H1 (cell line): Measurements from ENCODE around the gene PRSS50. TPM values are rescaled to one million over a fixed set of nuclear protein-coding genes. Genes with fewer than 3 reads are reported as not detected.

ENCODE experiments used
- CTCF ChIA-PET: fragments of 300-600 bp; sonication (Branson Sonifier 250); formaldehyde crosslinking; loops from one replicate; lab custom pipeline; 2021; ENCODE audit not compliant: partially characterized antibody; lab: Charles Lee
- POLR2A ChIA-PET: fragments of 300-600 bp; sonication (Branson Sonifier 250); formaldehyde crosslinking; loops from one replicate; lab custom pipeline; 2021; ENCODE audit warnings: inconsistent platforms; ENCODE audit not compliant: partially characterized antibody; lab: Charles Lee
- DNase-seq, 2 experiments: peaks; one replicate each; pipeline versions ENCODE4 v3.0.0 to v3.0.0-alpha.2; 2010 to 2022; ENCODE audit warnings: low spot score in 2 of 2, low read depth in 1 of 2, mixed read lengths in 1 of 2
- FAIRE-seq: peaks from 2 replicates; lab custom pipeline; 2011; peaks lifted over from hg19 to GRCh38; lab: Jason Lieb, UNC
- H2AFZ ChIP-seq: 2 replicates; pipeline ENCODE4 v1.8.1; 2012; ENCODE audit warnings: low read length, inconsistent platforms
- H2AK5ac ChIP-seq: 2 replicates; pipeline ENCODE4 v1.6.1; 2013; ENCODE audit warnings: low read depth, low read length
- H2BK120ac ChIP-seq: replicated peaks from 2 replicates; pipeline ENCODE3; 2013; ENCODE audit warnings: low read depth, low read length, inconsistent platforms
- H2BK12ac ChIP-seq: 2 replicates; pipeline ENCODE4 v1.6.1; 2013; ENCODE audit warnings: low read depth, low read length
- H2BK15ac ChIP-seq: 2 replicates; pipeline ENCODE4 v1.6.1; 2013; ENCODE audit warnings: low read length
- H2BK20ac ChIP-seq: 2 replicates; pipeline ENCODE4 v1.6.1; 2013; ENCODE audit warnings: low read length
- H2BK5ac ChIP-seq: 2 replicates; pipeline ENCODE4 v1.6.1; 2013; ENCODE audit warnings: low read depth, low read length
- H3K14ac ChIP-seq: 2 replicates; pipeline ENCODE4 v1.6.1; 2013; ENCODE audit warnings: inconsistent platforms; ENCODE audit not compliant: insufficient read length
- H3K18ac ChIP-seq: 2 replicates; pipeline ENCODE4 v1.6.1; 2013; ENCODE audit warnings: low read length; ENCODE audit errors: extremely low read depth
- H3K23ac ChIP-seq: 2 replicates; pipeline ENCODE4 v1.6.1; 2013; ENCODE audit warnings: inconsistent platforms; ENCODE audit not compliant: insufficient read length
- H3K23me2 ChIP-seq: 2 replicates; pipeline ENCODE4 v1.6.1; 2013; ENCODE audit warnings: low read depth, low read length
- H3K27ac ChIP-seq: 2 replicates; pipeline ENCODE4 v1.6.1; 2011; ENCODE audit warnings: low read depth, low read length, inconsistent platforms
- H3K27me3 ChIP-seq, 4 experiments: replicated peaks in 1 of 4; 1 replicate in 1 of 4; 2 replicates in 3 of 4; pipeline versions ENCODE4 v1.6.1 to v1.8.1; 2011 to 2013; ENCODE audit warnings: low read length in 3 of 4, mild to moderate bottlenecking in 3 of 4, inconsistent platforms in 2 of 4, mixed read lengths in 2 of 4, moderate library complexity in 1 of 4; ENCODE audit not compliant: control insufficient read depth in 3 of 4, insufficient read depth in 3 of 4; ENCODE audit errors: extremely low read depth in 1 of 4
- H3K36me3 ChIP-seq, 4 experiments: 2 replicates each; pipeline versions ENCODE4 v1.6.1 to v1.8.1; 2011 to 2013; ENCODE audit warnings: mild to moderate bottlenecking in 4 of 4, low read length in 3 of 4, moderate library complexity in 2 of 4, control low read depth in 1 of 4, inconsistent platforms in 1 of 4; ENCODE audit not compliant: insufficient read depth in 4 of 4, control insufficient read depth in 2 of 4
- H3K4ac ChIP-seq: replicated peaks from 2 replicates; pipeline ENCODE3; 2013; ENCODE audit warnings: low read length, low read depth, mixed read lengths, inconsistent platforms; ENCODE audit not compliant: insufficient read length
- H3K4me1 ChIP-seq, 4 experiments: replicated peaks in 1 of 4; 1 replicate in 1 of 4; 2 replicates in 3 of 4; pipeline versions ENCODE4 v1.6.1 to v1.8.1; 2011 to 2013; ENCODE audit warnings: low read length in 3 of 4, inconsistent platforms in 2 of 4, mixed read lengths in 1 of 4; ENCODE audit not compliant: insufficient read depth in 4 of 4, control insufficient read depth in 3 of 4
- H3K4me2 ChIP-seq, 2 experiments: 2 replicates each; pipeline versions ENCODE4 v1.6.1 to v1.8.1; 2011 to 2013; ENCODE audit warnings: low read depth in 2 of 2, low read length in 2 of 2, control low read depth in 1 of 2, inconsistent platforms in 1 of 2, mild to moderate bottlenecking in 1 of 2; ENCODE audit not compliant: insufficient read depth in 1 of 2
- H3K4me3 ChIP-seq, 4 experiments: fragments of 200-600, 300-600 bp in 1 of 4; sonication (generic), shearing (Covaris generic), sonication (Bioruptor Twin) in 1 of 4; 2 replicates each; pipeline versions ENCODE4 v1.5.1 to v1.8.1; 2011 to 2016; ENCODE audit warnings: low read length in 4 of 4, low read depth in 3 of 4, control low read depth in 2 of 4, inconsistent platforms in 2 of 4, mild to moderate bottlenecking in 2 of 4, mixed read lengths in 1 of 4, moderate library complexity in 1 of 4; ENCODE audit not compliant: insufficient read depth in 2 of 4; ENCODE audit errors: extremely low read depth in 1 of 4
- H3K56ac ChIP-seq: replicated peaks from 2 replicates; pipeline ENCODE3; 2013; ENCODE audit warnings: low read depth, mild to moderate bottlenecking, mixed read lengths, low read length, inconsistent platforms; ENCODE audit not compliant: insufficient read length
- H3K79me1 ChIP-seq: 2 replicates; pipeline ENCODE4 v1.6.1; 2013; ENCODE audit warnings: low read depth, low read length, control low read depth
- H3K79me2 ChIP-seq, 2 experiments: 2 replicates each; pipeline versions ENCODE4 v1.6.1 to v1.8.1; 2012 to 2013; ENCODE audit warnings: low read length in 2 of 2, mild to moderate bottlenecking in 2 of 2, inconsistent platforms in 1 of 2; ENCODE audit not compliant: insufficient read depth in 2 of 2, control insufficient read depth in 1 of 2
- H3K9ac ChIP-seq, 4 experiments: replicated peaks in 1 of 4; 1 replicate in 1 of 4; 2 replicates in 3 of 4; pipeline versions ENCODE4 v1.6.1 to v1.8.1; 2011 to 2013; ENCODE audit warnings: low read depth in 3 of 4, low read length in 3 of 4, control low read depth in 2 of 4, mild to moderate bottlenecking in 2 of 4, moderate library complexity in 2 of 4, inconsistent platforms in 1 of 4; ENCODE audit errors: extremely low read depth in 1 of 4
- H3K9me3 ChIP-seq, 2 experiments: 2 replicates each; pipeline versions ENCODE4 v1.6.1 to v1.8.1; 2012 to 2013; ENCODE audit warnings: mild to moderate bottlenecking in 2 of 2, moderate library complexity in 2 of 2, control low read depth in 1 of 2, inconsistent platforms in 1 of 2, low read depth in 1 of 2, low read length in 1 of 2, mixed read lengths in 1 of 2; ENCODE audit not compliant: insufficient read depth in 2 of 2
- H4K20me1 ChIP-seq, 2 experiments: replicated peaks in 1 of 2; 2 replicates each; pipeline versions ENCODE3 to v1.8.1; 2011 to 2013; ENCODE audit warnings: inconsistent platforms in 2 of 2, low read length in 2 of 2, mild to moderate bottlenecking in 1 of 2; ENCODE audit not compliant: insufficient read depth in 2 of 2, control insufficient read depth in 1 of 2
- H4K5ac ChIP-seq: 2 replicates; pipeline ENCODE4 v1.6.1; 2013; ENCODE audit warnings: low read length, low read depth, mixed read lengths, inconsistent platforms; ENCODE audit not compliant: insufficient read length
- H4K8ac ChIP-seq: 2 replicates; pipeline ENCODE4 v1.8.0; 2013; ENCODE audit warnings: mild to moderate bottlenecking, moderate library complexity, low read length, inconsistent platforms; ENCODE audit not compliant: insufficient read depth; ENCODE audit errors: extremely low read depth
- H4K91ac ChIP-seq: replicated peaks from 2 replicates; pipeline ENCODE3; 2013; ENCODE audit warnings: low read length, mixed read lengths, inconsistent platforms; ENCODE audit not compliant: insufficient read length
- ATF3 ChIP-seq: IDR thresholded peaks from 2 replicates; pipeline ENCODE4 v1.6.1; 2011; ENCODE audit warnings: low read depth, mild to moderate bottlenecking, low read length; ENCODE audit not compliant: insufficient read depth
- HDAC2 ChIP-seq, 2 experiments: fragments of 300-600 bp in 1 of 2; sonication (generic) in 1 of 2; IDR thresholded peaks; 2 replicates each; pipeline ENCODE4 v1.6.1; 2011 to 2012; ENCODE audit warnings: low read depth in 2 of 2, low read length in 2 of 2, mild to moderate bottlenecking in 2 of 2, moderate library complexity in 2 of 2, borderline replicate concordance in 1 of 2, inconsistent platforms in 1 of 2
- JUN ChIP-seq: IDR thresholded peaks from 2 replicates; pipeline ENCODE4 v1.6.1; 2011; ENCODE audit warnings: low read depth, mild to moderate bottlenecking, improper control_type of control experiment, low read length
- WGBS, 2 experiments: shearing (Covaris generic) in 1 of 2; methylation state at CpG; one replicate each; pipeline versions ENCODE4 v1.1.6 to v1.1.7; 2013 to 2015; ENCODE audit warnings: low lambda C conversion rate in 2 of 2, mixed read lengths in 2 of 2, inconsistent platforms in 1 of 2, low coverage in 1 of 2, missing lambda C conversion rate in 1 of 2; ENCODE audit not compliant: insufficient replicate concordance in 2 of 2, insufficient coverage in 1 of 2, insufficient read length in 1 of 2; ENCODE audit errors: extremely low coverage in 1 of 2, missing lambda C conversion rate in 1 of 2; 5-methylcytosine and 5-hydroxymethylcytosine counted together
- polyA plus RNA-seq, 7 experiments: library from polyadenylated mRNA; depleted of rRNA in 3 of 7; stranded (reverse) in 5 of 7; unstranded in 2 of 7; fragments of >200 nt in 5 of 7; fragments of 200-250 nt in 2 of 7; gene quantifications; 1 replicate in 5 of 7; 2 replicates in 1 of 7; 4 replicates in 1 of 7; pipeline versions ENCODE4 v1.2.1 to v1.2.3, GENCODE V29; 2011 to 2013; ENCODE audit warnings: missing spikeins in 2 of 7, mixed read lengths in 2 of 7
- total RNA-seq: library from RNA; stranded (reverse); fragmentation: NEBNext Ultra II Directional; extraction: Animal tissue kit (Norgen Biotek cat#: 25700); gene quantifications from 2 replicates; pipeline ENCODE4 v1.2.1, GENCODE V29; 2021

The PRSS50 gene
- total and polyA plus RNA-seq, 2 of the 8 experiments (the other 6 are each of a cell fraction or from before 2014, with no cell fraction given), result 0.47 to 0.71 TPM

- H3K79me2 ChIP-seq, result no peaks in the 10 kb centered on the region
- DNase-seq, result no peak
- H3K27me3 ChIP-seq, result no peaks in the 10 kb centered on the region; a peak in 2 of 7 replicates
- no peak overlapping the region; the same call in 1 of the 2 replicates for H4K8ac ChIP-seq
- no peak overlapping the region; a peak in 1 of 7 replicates for H3K9ac ChIP-seq
- H3K4me3 ChIP-seq, result no peak overlapping the region
- H3K56ac ChIP-seq, result no peak overlapping the region
- H3K9me3 ChIP-seq, result no peaks in the 10 kb centered on the region; a peak in 1 of 4 replicates
- no peak overlapping the region for H3K14ac ChIP-seq
- no peaks in the 10 kb centered on the region; a peak in 1 of 8 replicates for H3K36me3 ChIP-seq
- no peak overlapping the region for H2AK5ac ChIP-seq
- no peak overlapping the region for H3K18ac ChIP-seq
- no peak overlapping the region for H3K4me2 ChIP-seq
- H3K23ac ChIP-seq, result no peak overlapping the region
- H3K4ac ChIP-seq, result no peak overlapping the region
- H2BK20ac ChIP-seq, result no peak overlapping the region
- TF ChIP-seq HDAC2 (IDR thresholded peaks at IDR 0.05; ENCODE audit: borderline replicate concordance in 1 of 2, low read depth in 2 of 2, low read length in 2 of 2) (no peak), JUN (no peak), ATF3 (no peak)
- no peak overlapping the region for H3K27ac ChIP-seq
- no peak overlapping the region for H4K5ac ChIP-seq
- no peak overlapping the region for H2AFZ ChIP-seq
- CTCF ChIA-PET, result interaction anchor here (0.6 to 6.3 kb wide), 10 partner anchors 8 to 265 kb away, joined by 3 to 22 read pairs (median 6); partner anchors contain the start of genes ALS2CL and TMIE
- H2BK15ac ChIP-seq, result no peak overlapping the region
- H2BK5ac ChIP-seq, result no peak overlapping the region; the same call in 1 of the 2 replicates
- POLR2A ChIA-PET, result interaction anchor here (0.5 kb wide), 1 partner anchor 51 kb away, joined by 3 read pairs; no protein-coding TSS in a partner anchor
- peaks cover 0 to 3% of the 10 kb centered on the region in 2 experiments for H4K20me1 ChIP-seq
- H2BK120ac ChIP-seq, result no peak overlapping the region
- H2BK12ac ChIP-seq, result no peak overlapping the region
- 93% methylated on average over 22 of the region's 22 CpGs; no CpG with 5 or more reads in 1 of the 2 experiments for WGBS, 2 experiments
- H4K91ac ChIP-seq, result no peak overlapping the region
- no peak for FAIRE-seq
- no peaks in the 10 kb centered on the region for H3K79me1 ChIP-seq
- H3K23me2 ChIP-seq, result no peaks in the 10 kb centered on the region
- H3K4me1 ChIP-seq, result no peaks in the 10 kb centered on the region; a peak in 2 of 7 replicates
Observed at GRCh38 chr3:46713898-46714552, 3.6 kb downstream of the PRSS50 start.
